ENCODE data around the gene KTI12. TPM values are rescaled to one million over a fixed set of nuclear protein-coding genes. Genes with fewer than 3 reads are reported as not detected.
"Not testable (repeated sequence)": the region's sequence is repeated elsewhere in the genome, so short reads cannot be mapped to it uniquely, and the experiment has no call there.

KTI12 gene
- total and polyA plus RNA-seq, 2 donors (not counting 3 experiments of a cell fraction or from before 2014, with no cell fraction given): 10.0 to 12.7 TPM

DNA sequence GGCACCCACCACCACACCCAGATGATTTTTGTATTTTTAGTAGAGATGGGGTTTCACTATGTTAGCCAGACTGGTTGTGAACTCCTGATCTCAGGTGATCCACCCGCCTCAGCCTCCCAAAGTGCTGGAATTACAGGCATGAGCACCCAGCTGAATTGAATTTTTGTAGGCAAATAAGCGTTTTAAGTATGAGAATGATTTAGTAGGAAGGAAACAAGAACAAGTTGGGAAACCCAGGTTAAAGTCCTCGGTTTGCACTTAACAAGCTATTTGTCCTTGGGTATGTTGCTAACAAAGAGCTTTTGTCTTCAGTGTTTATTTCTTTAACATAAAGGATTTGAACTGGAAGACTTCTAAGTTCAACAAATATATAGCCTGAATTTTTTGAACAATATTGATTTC, 46.4 kb upstream of the KTI12 start:
- dilution Hi-C loops (cut with MboI; ENCODE audit: extremely low pct_ligation_motif_present, low sequenced_read_pairs) (no loop called here), intact Hi-C loops (cut with micrococcal nuclease) (no loop called here)
- BruUV-seq (replicated peaks): no TSS peak
- no peaks in the 10 kb centered on the region for H3K4me1 ChIP-seq (ENCODE audit: control insufficient read depth, extremely low read depth, insufficient read depth, low read length)
- no peaks in the 10 kb centered on the region for H3K9me3 ChIP-seq (replicated peaks; ENCODE audit: control insufficient read depth, insufficient read depth, low read length)
- FAIRE-seq: no peak
- no peaks in the 10 kb centered on the region for H4K20me1 ChIP-seq (replicated peaks; ENCODE audit: control insufficient read depth, extremely low read depth, insufficient read depth, low read length)
- POLR2A ChIA-PET: interaction anchor here (0.7 kb wide), 1 partner anchor 38 kb away, joined by 3 read pairs; no protein-coding TSS in a partner anchor
- no peak for TF ChIP-seq JUN (IDR thresholded peaks at IDR 0.05; ENCODE audit: borderline replicate concordance, insufficient read depth, insufficient read length, low read depth)
- DNase-seq (ENCODE audit: low read depth, low spot score): no peak
- H3K4me3 ChIP-seq (replicated peaks in 1 of 3; ENCODE audit: insufficient read depth in 1 of 3, low read depth in 1 of 3, low read length in 3 of 3): no peak overlapping the region
- H3K27me3 ChIP-seq (ENCODE audit: control insufficient read depth in 2 of 2, insufficient read depth in 2 of 2, low read length in 2 of 2): no peaks in the 10 kb centered on the region
- H3K9me1 ChIP-seq (replicated peaks; ENCODE audit: control insufficient read depth, extremely low read depth, insufficient read depth, low read length): no peaks in the 10 kb centered on the region
- CTCF ChIA-PET: interaction anchor here (0.7 kb wide), 3 partner anchors 209 to 250 kb away, joined by 3 to 5 read pairs (median 4); no protein-coding TSS in a partner anchor
- H3K9ac ChIP-seq (replicated peaks; ENCODE audit: extremely low read depth, insufficient read depth, low read length): no peak overlapping the region
- H3K79me2 ChIP-seq (ENCODE audit: control insufficient read depth, insufficient read depth, low read length): peaks cover 10% of the 10 kb centered on the region
- H3K4me2 ChIP-seq (ENCODE audit: insufficient read depth, low read length): no peak overlapping the region
- peaks cover 0 to 6% of the 10 kb centered on the region in 2 experiments for H3K36me3 ChIP-seq (ENCODE audit: control insufficient read depth in 2 of 2, extremely low read depth in 1 of 2, insufficient read depth in 2 of 2, low read length in 2 of 2)
- H2AFZ ChIP-seq (ENCODE audit: low read depth, low read length): no peak overlapping the region
- H3K27ac ChIP-seq (ENCODE audit: insufficient read depth, low read depth, low read length): no peak overlapping the region

DNA sequence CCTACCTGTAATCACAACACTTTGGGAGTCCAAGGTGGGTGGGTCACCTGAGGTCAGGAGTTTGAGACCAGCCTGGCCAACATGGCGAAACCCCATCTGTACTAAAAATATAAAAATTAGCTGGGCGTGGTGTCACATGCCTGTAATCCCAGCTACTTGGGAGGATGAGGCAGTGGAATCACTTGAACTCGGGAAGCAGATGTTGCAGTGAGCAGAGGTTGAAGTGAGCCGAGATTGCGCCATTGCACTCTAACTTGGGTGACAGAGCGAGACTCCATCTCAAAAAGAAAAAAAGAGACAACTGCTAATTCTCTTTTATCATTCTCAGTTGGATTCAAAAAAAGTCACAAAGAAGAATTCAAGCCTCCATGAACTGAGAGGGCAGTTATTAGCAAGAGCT, 43.7 kb upstream of the KTI12 start:
- H3K9ac ChIP-seq (replicated peaks; ENCODE audit: extremely low read depth, insufficient read depth, low read length); POLR2A ChIA-PET; H2AFZ ChIP-seq (ENCODE audit: low read depth, low read length); FAIRE-seq; DNase-seq (ENCODE audit: low read depth, low spot score); H4K20me1 ChIP-seq (replicated peaks; ENCODE audit: control insufficient read depth, extremely low read depth, insufficient read depth, low read length); H3K27ac ChIP-seq (ENCODE audit: insufficient read depth, low read depth, low read length); H3K9me3 ChIP-seq (replicated peaks; ENCODE audit: control insufficient read depth, insufficient read depth, low read length); H3K4me3 ChIP-seq (replicated peaks in 1 of 3; ENCODE audit: insufficient read depth in 1 of 3, low read depth in 1 of 3, low read length in 3 of 3); H3K36me3 ChIP-seq (ENCODE audit: control insufficient read depth in 2 of 2, extremely low read depth in 1 of 2, insufficient read depth in 2 of 2, low read length in 2 of 2); H3K4me1 ChIP-seq (ENCODE audit: control insufficient read depth, extremely low read depth, insufficient read depth, low read length); BruUV-seq (replicated peaks); H3K9me1 ChIP-seq (replicated peaks; ENCODE audit: control insufficient read depth, extremely low read depth, insufficient read depth, low read length); intact Hi-C loops (cut with micrococcal nuclease); H3K4me2 ChIP-seq (ENCODE audit: insufficient read depth, low read length); dilution Hi-C loops (cut with MboI; ENCODE audit: extremely low pct_ligation_motif_present, low sequenced_read_pairs); H3K27me3 ChIP-seq (ENCODE audit: control insufficient read depth in 2 of 2, insufficient read depth in 2 of 2, low read length in 2 of 2): not testable (repeated sequence)
- CTCF ChIA-PET: interaction anchor here (1.0 kb wide), 1 partner anchor 16 kb away, joined by 3 read pairs; no protein-coding TSS in a partner anchor
- peaks cover 18% of the 10 kb centered on the region for H3K79me2 ChIP-seq (ENCODE audit: control insufficient read depth, insufficient read depth, low read length)
